Ovary (tissue), 9 donors: Measurements from ENCODE around the gene TBCK. TPM values are rescaled to one million over a fixed set of nuclear protein-coding genes. Genes with fewer than 3 reads are reported as not detected.

Experiments
- DNase-seq, 5 donors: peaks; one replicate each; pipeline ENCODE4 v3.0.0-alpha.2; 2019 to 2020
- H3K27ac ChIP-seq, 2 donors: fragments of 200-600 bp; one replicate each; pipeline versions ENCODE4 v1.5.1 to v1.8.0; 2019 to 2022
- H3K27me3 ChIP-seq: fragments of 200-600 bp; one replicate; pipeline ENCODE4 v1.8.0; 2022
- H3K36me3 ChIP-seq: fragments of 200-600 bp; sonication (generic); one replicate; pipeline ENCODE4 v1.5.1; 2019
- H3K4me1 ChIP-seq: one replicate; pipeline ENCODE4 v1.8.1; 2013; ENCODE audit warnings: mild to moderate bottlenecking, moderate library complexity; ENCODE audit not compliant: insufficient read depth
- H3K4me3 ChIP-seq: fragments of 200-600 bp; sonication (generic); one replicate; pipeline ENCODE4 v1.5.1; 2017
- H3K9me3 ChIP-seq, 2 donors: fragments of 200-600 bp in 1 of 2; sonication (generic) in 1 of 2; one replicate each; pipeline versions ENCODE4 v1.5.1 to v1.8.1; 2013 to 2019; ENCODE audit warnings: mild to moderate bottlenecking in 1 of 2, moderate library complexity in 1 of 2
- CTCF ChIP-seq, 3 donors: fragments of 450-650 bp in 2 of 3; fragments of 200-600 bp in 1 of 3; IDR thresholded peaks; one replicate each; pipeline versions ENCODE4 v1.5.1 to v1.8.0; 2016 to 2022; ENCODE audit warnings: antibody characterized with exemption in 3 of 3, mild to moderate bottlenecking in 1 of 3
- EP300 ChIP-seq: sonication (generic); formaldehyde crosslinking; IDR thresholded peaks from one replicate; pipeline ENCODE4 v1.6.1; 2017; ENCODE audit warnings: antibody characterized with exemption
- POLR2A ChIP-seq: fragments of 450-650 bp; IDR thresholded peaks from one replicate; pipeline ENCODE4 v1.6.1; 2017; ENCODE audit warnings: antibody characterized with exemption, mild to moderate bottlenecking, moderate library complexity
- WGBS, 3 donors: extraction: QIAGEN DNeasy Blood & Tissue Kit in 1 of 3; methylation state at CpG; one replicate each; pipeline versions ENCODE4 v1.1.5 to v1.1.7; 2013 to 2017; 5-methylcytosine and 5-hydroxymethylcytosine counted together
- intact Hi-C, 4 donors: fragments of 100-400 bp; cut with DNase I; formaldehyde crosslinking; loops; one replicate each; pipeline versions ENCODE4 v1.11.0 to v1.15.1; 2022 to 2023
- polyA plus RNA-seq, 2 donors: library from polyadenylated mRNA; stranded (reverse); fragments of 200-250 nt in 1 of 2; fragments of 350-450 nt in 1 of 2; fragmentation: Illumina TruSeq in 1 of 2; extraction: RNeasy Lipid Tissue Mini Kit (QIAGEN cat#74804) in 1 of 2; gene quantifications; one replicate each; pipeline ENCODE4 v1.2.3, GENCODE V29; 2013 to 2014
- total RNA-seq, 7 donors: library from RNA; depleted of rRNA in 2 of 7; stranded (reverse); fragments of >200 nt in 2 of 7; fragmentation: NEBNext Ultra II Directional in 3 of 7; extraction: Animal tissue kit (Norgen Biotek cat#: 25700) in 3 of 7; gene quantifications; one replicate each; pipeline versions ENCODE4 v1.1.0 to v1.2.4, GENCODE V29; 2016 to 2023
- donor health status: DM: no; HTN: no; CAD: no; lungs with moderate emphysema.
- donor health status: DM: no; HTN: no; CAD: no.
- donor health status: Bipolar disorder and iron deficiency.
- donor health status: DM: yes; HTN: yes; CAD: no.
- donor health status: DM: no; HTN: no; CAD: no.
- donor health status: DM: yes; HTN: yes; CAD: no.

Gene TBCK
- total and polyA plus RNA-seq, 9 donors, result 13.6 to 50.1 (median 39.1) TPM

DNA sequence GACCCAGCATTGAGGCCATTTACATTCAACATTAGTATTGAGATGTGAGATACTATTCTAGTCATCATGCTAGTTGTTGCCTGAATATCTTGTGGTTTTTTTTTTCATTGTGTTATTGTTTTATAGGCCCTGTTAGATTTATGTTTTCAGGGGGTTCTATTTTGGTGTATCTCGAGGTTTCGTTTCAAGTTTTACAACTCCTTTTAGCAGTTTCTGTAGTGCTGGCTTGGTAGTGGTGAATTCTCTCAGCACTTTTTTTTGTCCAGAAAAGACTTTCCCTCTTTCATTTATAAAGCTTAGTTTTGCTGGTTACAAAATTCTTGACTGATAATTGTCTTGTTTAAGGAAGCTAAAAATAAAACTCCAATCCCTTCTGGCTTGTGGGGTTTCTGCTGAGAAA, 305.2 kb downstream of the TBCK start:
- no peak for DNase-seq
- 88 to 96% (median 92%) methylated on average over 2 of the region's 2 CpGs for WGBS, 3 donors
- no peaks in the 10 kb centered on the region for H3K4me1 ChIP-seq
- H3K27ac ChIP-seq, result no peak overlapping the region
- intact Hi-C loops, result no loop called here
- no peaks in the 10 kb centered on the region for H3K9me3 ChIP-seq
- no peak overlapping the region for H3K4me3 ChIP-seq
- H3K27me3 ChIP-seq, result no peaks in the 10 kb centered on the region
- TF ChIP-seq EP300 (no peak), POLR2A (no peak), CTCF (IDR thresholded peaks at IDR 0.05) (no peak)
- H3K36me3 ChIP-seq, result no peaks in the 10 kb centered on the region

- DNase-seq, result no peak
- 61 to 72% (median 63%) methylated on average over 2 of the region's 2 CpGs for whole genome bisulfite sequencing, 3 donors
- no peaks in the 10 kb centered on the region for H3K9me3 ChIP-seq
- no peaks in the 10 kb centered on the region for H3K36me3 ChIP-seq
- no peaks in the 10 kb centered on the region for H3K4me1 ChIP-seq
- intact Hi-C loops, result no loop called here
- no peak overlapping the region for H3K27ac ChIP-seq
- no peaks in the 10 kb centered on the region for H3K27me3 ChIP-seq
- H3K4me3 ChIP-seq, result no peak overlapping the region
- TF ChIP-seq POLR2A, result no peak
- TF ChIP-seq CTCF (IDR thresholded peaks at IDR 0.05), result no peak
- no peak for TF ChIP-seq EP300
Observed at GRCh38 chr4:106002994-106003393, 313.0 kb downstream of the TBCK start.

- H3K4me3 ChIP-seq, result no peak overlapping the region
- no peaks in the 10 kb centered on the region for H3K4me1 ChIP-seq
- no peak overlapping the region for H3K27ac ChIP-seq
- H3K27me3 ChIP-seq, result no peaks in the 10 kb centered on the region
- intact Hi-C loops, result no loop called here
- DNase-seq, result no peak
- no peaks in the 10 kb centered on the region for H3K36me3 ChIP-seq
- TF ChIP-seq EP300, result no peak
- TF ChIP-seq POLR2A, result no peak
- TF ChIP-seq CTCF (IDR thresholded peaks at IDR 0.05), result no peak
- 52 to 58% (median 57%) methylated on average over 7 of the region's 7 CpGs for WGBS, 3 donors
- peaks cover 0 to 4% of the 10 kb centered on the region in 2 donors for H3K9me3 ChIP-seq
Observed at GRCh38 chr4:105998171-105999063, 317.6 kb downstream of the TBCK start.

GRCh38 chr4:105996845-105997244, 319.2 kb downstream of the TBCK start:
- Histone ChIP-seq H3K27ac (no peak overlapping the region), H3K4me1 (no peaks in the 10 kb centered on the region), H3K9me3 (peaks cover 0 to 4% of the 10 kb centered on the region in 2 donors), H3K27me3 (no peaks in the 10 kb centered on the region), H3K4me3 (no peak overlapping the region), H3K36me3 (no peaks in the 10 kb centered on the region)
- whole genome bisulfite sequencing, 3 donors, result 82 to 88% (median 85%) methylated on average over 7 of the region's 7 CpGs
- TF ChIP-seq EP300 (no peak), CTCF (IDR thresholded peaks at IDR 0.05) (no peak), POLR2A (no peak)
- intact Hi-C loops, result no loop called here
- no peak for DNase-seq
